ENCODE results near the gene CCDC85A.

The CCDC85A gene

GRCh38 chr2:56239030-56239429 is 55.2 kb downstream of the CCDC85A start:
- DNase-seq (ENCODE audit: low read depth in 1 of 2, low spot score in 1 of 2): no peak

DNA sequence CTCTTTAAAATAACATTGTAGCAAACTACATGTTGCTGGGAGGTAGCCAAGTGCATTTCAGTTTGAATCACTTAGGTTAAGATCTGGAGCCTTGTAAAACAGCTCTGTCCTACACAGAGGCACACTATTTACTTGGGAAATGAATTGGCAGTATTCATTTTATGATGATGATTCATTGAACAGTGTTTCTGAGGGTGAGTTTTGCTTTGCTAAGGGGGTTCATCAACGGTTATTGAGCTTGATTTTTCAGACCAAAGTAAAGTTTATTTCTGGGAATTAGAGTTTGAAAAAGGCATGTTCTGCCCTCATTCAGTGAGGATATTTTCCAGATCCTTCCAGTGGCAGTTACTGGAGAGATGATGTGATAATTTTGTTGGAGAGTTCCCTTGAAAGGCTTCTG is 55.6 kb downstream of the CCDC85A start:
- DNase-seq (ENCODE audit: low read depth in 1 of 2, low spot score in 1 of 2): no peak

DNA sequence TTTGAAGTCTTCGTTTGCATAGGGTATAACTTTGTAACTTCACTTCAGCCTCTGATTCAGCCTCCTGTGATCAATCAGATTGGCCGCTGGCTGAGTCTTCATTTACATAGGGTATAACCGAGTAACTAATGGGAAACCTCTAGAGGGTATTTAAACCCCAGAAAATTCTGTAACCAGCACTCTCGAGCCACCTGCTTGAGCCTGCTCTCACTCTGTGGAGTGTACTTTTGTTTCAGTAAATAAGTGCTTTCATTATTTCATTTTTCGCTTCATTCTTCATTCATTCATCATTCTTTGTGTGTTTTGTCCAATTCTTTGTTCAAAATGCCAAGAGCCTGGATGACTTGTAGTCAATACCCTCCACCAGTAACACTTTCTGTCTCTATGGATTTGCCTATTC is 56.4 kb downstream of the CCDC85A start:
- DNase-seq (ENCODE audit: low read depth in 1 of 2, low spot score in 1 of 2): no peak

GRCh38 chr2:56244506-56244905 is 60.7 kb downstream of the CCDC85A start:
- DNase-seq (ENCODE audit: low read depth in 1 of 2, low spot score in 1 of 2): no peak

- no peak for DNase-seq (ENCODE audit: low read depth in 1 of 2, low spot score in 1 of 2)
Observed at GRCh38 chr2:56244911-56245530, 61.2 kb downstream of the CCDC85A start.

DNA sequence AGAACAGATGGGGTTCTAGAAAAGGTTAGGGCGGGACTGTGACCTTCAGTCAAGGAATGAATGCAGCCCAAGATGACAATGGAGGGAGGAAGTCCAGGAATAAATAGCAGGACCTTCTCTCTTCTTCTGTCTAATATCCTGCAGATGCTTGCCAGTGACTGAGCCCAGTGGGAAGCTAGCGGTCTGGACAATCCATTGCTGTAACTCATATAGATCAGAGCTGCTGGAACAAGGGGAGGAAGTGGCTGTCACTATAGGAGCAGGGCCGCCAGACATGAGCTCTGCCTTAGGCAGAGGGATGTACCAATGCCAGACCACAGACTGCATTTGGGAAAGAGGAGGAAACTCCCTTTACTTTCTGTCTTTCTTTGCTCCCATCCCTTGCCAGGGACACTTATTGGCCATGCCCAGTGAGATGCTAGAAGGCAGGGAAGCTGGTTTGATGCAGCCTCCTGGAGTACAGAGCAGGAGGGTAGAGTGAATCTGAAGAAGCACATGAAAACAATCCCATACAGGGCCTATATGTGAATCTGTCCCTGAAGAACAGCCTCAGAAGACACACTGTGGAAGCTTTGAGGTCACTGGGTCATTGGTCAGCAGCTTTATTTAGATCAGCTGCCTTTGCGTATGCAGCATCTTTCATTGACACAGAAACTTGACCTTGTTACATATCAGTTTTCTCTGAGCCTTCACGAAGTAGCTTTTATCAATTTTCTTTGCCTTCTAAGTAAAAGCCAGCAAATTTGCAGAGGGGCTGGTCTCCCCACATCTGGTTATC is 65.4 kb downstream of the CCDC85A start:
- no peak for DNase-seq (ENCODE audit: low read depth in 1 of 2, low spot score in 1 of 2)

- no peak for DNase-seq (ENCODE audit: low read depth in 1 of 2, low spot score in 1 of 2)
Observed at GRCh38 chr2:56250153-56250729, 66.5 kb downstream of the CCDC85A start.

DNA sequence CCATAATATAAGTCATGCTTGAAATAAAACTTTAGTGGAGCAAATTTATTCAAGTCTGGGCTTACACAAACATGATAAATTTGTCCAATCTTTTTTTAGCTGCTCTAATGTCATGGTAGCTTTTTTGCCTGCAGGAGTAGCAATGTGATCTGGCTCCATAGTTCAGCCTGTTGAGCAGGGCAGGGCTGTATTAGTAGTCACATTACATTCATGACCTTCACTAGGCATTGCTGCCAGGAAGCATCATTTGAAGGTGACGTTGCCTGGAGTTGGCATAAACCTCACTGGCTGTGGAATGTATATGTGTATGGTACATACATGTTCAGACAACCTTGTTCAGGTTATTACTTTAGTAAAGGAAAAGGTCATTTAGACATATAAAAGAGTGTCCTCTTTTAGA is 76.6 kb downstream of the CCDC85A start:
- no peak for DNase-seq (ENCODE audit: low read depth in 1 of 2, low spot score in 1 of 2)

DNA sequence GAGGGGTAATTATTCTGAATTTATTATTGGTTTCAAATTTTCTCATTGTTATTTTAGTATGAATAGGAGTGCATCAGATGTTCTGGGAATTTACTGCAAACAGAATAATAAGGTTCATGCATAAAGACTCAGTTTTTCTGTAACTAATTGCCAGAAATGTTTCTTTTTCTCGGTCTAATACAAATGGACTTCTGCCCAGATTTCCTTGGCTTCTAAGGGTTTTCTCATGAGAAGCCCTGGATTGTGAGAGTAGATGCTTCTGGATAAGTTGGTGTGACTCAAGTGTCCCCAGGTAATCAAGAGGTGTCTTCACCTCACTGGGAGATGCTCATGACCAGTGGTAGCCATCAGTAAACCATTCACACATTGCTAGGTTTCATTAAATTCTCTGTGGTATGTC is 78.5 kb downstream of the CCDC85A start:
- no peak for DNase-seq (ENCODE audit: low read depth in 1 of 2, low spot score in 1 of 2)

- DNase-seq (ENCODE audit: low read depth in 1 of 2, low spot score in 1 of 2): no peak
Observed at GRCh38 chr2:56263876-56264275, 80.1 kb downstream of the CCDC85A start.

DNA sequence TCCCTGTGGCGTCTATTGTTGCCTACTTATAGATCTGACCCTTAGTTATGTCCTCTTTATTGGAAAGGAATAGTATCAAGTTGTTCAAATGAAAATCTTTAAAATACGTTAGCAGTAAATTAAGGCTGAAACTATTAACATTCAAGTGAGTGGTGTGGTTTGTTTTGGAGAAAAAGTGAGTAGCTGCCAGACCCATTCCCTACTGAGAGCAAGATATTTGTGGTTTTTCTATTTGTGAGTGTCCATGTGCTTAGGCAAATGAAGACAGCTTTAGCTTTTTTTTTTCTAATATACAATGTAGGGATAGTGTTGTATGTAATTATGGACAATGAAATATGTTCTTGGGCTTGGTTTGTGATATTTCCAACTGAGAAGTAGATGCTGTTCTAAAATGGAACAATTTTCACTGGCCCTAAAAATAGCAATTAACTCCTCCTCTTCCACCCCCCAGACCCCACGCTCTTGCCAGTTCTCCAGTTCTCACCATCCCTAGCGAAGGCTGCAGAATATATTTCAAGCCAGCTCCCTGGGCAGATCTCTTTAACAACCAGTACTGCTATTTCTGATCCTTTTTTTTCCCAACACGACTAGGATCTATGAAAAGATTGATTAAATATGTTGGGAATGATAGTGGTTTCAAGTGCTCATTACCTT is 83.1 kb downstream of the CCDC85A start:
- no peak for DNase-seq (ENCODE audit: low read depth in 1 of 2, low spot score in 1 of 2)

DNA sequence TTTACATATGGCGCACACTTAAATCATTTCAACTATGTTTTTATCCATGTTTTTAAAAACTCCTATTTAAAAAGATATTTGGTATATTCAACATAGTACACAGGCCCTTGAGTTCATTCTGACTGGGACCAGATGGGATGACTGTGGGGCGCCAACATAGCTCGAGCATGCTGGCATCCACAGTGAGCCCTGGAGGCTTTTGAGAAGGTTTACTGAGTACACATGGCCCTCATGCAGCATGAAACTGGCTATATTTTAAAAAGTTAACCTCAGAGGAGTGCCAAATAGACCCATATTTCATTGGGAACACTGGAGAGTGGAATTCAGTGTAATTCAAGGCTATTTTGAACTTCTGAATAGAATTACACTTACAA is 83.6 kb downstream of the CCDC85A start:
- DNase-seq (ENCODE audit: low read depth in 1 of 2, low spot score in 1 of 2): no peak

GRCh38 chr2:56268856-56269255 is 85.1 kb downstream of the CCDC85A start:
- no peak for DNase-seq (ENCODE audit: low read depth in 1 of 2, low spot score in 1 of 2)

DNA sequence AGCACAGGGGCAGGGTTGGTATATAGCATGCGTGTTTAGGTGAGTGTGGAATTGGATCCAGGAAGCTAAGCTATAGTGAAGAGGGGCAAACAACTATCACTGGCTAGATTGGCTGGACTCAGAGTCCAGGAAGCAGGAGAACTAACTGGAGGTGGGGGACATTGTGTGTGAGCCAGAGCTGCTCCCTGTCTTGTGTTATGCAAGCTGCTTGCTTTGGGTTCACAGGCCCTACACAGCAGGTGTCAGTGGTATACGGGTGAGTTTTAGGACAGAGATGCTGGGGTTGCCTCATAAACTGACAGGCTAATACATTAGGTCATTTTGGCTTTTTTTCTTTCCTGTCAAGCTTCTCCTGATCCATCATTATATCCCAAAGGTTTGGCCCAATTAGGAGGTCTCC is 87.5 kb downstream of the CCDC85A start:
- no peak for DNase-seq (ENCODE audit: low read depth in 1 of 2, low spot score in 1 of 2)

DNA sequence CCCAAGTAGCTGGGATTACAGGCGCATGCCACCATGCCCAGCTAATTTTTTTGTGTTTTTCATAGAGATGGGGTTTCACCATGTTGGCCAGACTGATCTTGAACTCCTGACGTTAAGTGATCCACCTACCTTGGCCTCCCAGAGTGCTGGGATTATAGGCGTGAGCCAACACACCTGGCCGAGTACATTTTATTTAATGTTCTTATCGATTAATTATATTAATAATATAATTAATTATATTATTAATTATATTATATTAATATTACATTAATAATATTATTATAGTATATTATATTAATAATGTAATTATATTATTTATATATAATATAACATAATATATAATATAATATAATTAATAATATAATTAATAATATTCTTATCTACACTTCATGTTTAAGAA is 101.4 kb downstream of the CCDC85A start:
- no peak for DNase-seq (ENCODE audit: low read depth in 1 of 2, low spot score in 1 of 2)

- DNase-seq (ENCODE audit: low read depth in 1 of 2, low spot score in 1 of 2): no peak
Observed at GRCh38 chr2:56286936-56287335, 103.1 kb downstream of the CCDC85A start.

DNA sequence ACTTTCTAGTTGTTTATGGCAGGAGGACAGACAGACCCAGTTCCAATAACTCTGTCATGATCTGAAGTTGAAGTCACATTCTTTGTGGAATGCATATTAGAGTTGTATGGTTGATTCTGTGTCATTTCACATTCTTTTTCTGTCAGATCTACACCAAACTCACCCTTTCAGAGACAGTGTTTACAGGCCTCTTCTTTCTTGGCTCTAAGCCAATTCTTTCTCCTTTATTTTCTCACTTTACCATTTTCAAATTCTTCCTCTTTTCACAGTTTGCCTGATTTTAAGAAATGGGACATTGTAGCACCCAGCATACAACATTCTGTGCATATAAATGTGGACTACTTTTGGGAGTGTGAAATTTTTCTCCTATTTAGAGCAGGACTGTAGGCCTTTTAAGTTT is 103.7 kb downstream of the CCDC85A start:
- no peak for DNase-seq (ENCODE audit: low read depth in 1 of 2, low spot score in 1 of 2)

DNA sequence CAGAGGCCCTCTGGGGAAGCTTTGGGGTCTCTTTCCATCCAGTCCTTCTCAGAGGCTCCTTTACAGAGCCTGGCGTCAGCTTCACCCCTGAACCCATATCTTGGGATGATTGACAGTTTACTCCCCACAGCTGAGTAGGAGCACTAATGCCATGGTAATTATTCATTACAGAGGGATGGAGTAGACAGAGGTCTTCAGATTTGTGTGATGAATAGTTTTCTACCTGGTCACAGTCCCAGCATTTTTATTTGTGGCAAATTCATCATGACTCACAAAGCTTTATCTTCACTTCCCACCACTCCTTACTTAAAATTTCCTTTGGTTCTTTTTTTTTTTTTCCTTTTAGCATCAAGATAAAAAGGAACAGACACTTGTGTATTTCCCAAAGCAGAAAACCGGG is 104.2 kb downstream of the CCDC85A start:
- DNase-seq (ENCODE audit: low read depth in 1 of 2, low spot score in 1 of 2): no peak

DNA sequence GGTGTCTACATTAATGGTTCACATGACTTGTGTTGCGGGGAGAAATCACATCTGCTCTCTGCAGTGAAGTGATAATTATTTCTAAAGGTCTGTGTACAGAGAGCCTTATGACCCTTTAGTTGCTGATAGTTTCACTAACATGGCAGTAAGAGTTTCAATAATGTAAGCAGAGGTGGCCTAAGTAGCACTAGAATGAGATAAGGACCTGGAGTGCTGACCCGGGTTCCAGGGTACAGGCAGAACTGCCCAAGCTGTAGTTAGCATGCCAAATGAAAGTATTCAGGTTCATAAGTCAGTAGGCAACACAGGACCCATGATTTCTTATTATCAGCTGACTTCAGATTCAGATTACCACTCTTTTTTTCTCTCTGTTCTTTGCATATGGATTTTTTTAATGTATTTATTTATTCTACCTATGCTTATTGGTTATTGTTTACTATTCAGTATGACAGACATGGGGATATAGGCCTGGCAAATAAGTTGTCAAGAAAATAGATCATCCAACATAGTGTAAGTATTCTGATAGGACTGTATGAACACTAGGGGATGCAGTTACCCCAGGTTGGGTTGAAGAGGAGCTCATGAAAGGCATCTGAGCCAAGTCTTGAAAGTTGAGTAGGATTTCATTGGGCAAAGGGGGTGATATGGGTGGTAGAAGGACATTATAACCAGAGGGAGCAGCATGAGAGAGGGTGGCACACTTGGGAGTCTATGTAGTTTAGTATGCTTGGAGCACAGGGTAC is 105.2 kb downstream of the CCDC85A start:
- DNase-seq (ENCODE audit: low read depth in 1 of 2, low spot score in 1 of 2): no peak

DNA sequence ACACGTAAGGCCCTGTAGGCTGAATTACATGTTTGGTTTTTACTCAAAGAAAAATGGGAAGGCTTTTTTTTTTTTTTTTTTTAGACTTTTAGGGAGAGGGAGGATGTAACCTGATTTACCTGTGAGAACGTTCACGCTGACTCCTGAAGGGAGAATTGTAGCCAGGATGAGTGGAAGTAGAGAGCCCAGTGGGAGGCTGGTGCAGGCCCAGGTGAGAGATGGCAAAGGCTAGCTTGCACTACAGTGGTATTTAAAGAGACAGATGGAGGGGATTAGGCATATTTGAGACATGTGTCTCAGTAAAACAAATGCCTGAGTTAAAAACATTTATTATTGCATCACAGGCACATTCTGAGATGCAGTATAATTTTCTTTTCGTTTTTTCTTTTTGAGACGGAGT is 107.9 kb downstream of the CCDC85A start:
- DNase-seq (ENCODE audit: low read depth in 1 of 2, low spot score in 1 of 2): no peak

GRCh38 chr2:56292951-56293350 is 109.2 kb downstream of the CCDC85A start:
- DNase-seq (ENCODE audit: low read depth in 1 of 2, low spot score in 1 of 2): no peak
